HG03520 (cell line): ENCODE results near the gene PLAAT3.
"Not testable (repeated sequence)": the region's sequence is repeated elsewhere in the genome, so short reads cannot be mapped to it uniquely, and the experiment has no call there.

Source experiments
- ATAC-seq: cut with Tn5 transposase; IDR thresholded peaks from one replicate; pipeline ENCODE4 v1.9.1; 2021; ENCODE audit warnings: mild to moderate bottlenecking, moderate library complexity; ENCODE audit not compliant: unreplicated experiment

PLAAT3 gene

GRCh38 chr11:63572026-63572688, 42.1 kb downstream of the PLAAT3 start:
- ATAC-seq: no peak

- ATAC-seq: no peak
These were observed 44.7 kb downstream of the PLAAT3 start for GRCh38 chr11:63569570-63569969.

GRCh38 chr11:63567044-63567840, 47.0 kb downstream of the PLAAT3 start:
- ATAC-seq: peak; percentile 70

- no peak for ATAC-seq
These were observed 49.4 kb downstream of the PLAAT3 start for GRCh38 chr11:63564784-63565350.

GRCh38 chr11:63564056-63564774, 50.0 kb downstream of the PLAAT3 start:
- peak; percentile 52 for ATAC-seq

- no peak for ATAC-seq
These were observed 50.8 kb downstream of the PLAAT3 start, which contains the start of gene PLAAT2 for GRCh38 chr11:63563201-63564055. TSS of gene PLAAT2 (minus strand) at chr11:63563379. CDS start at chr11:63563324, 55 bp downstream.

- no peak for ATAC-seq
These were observed 53.6 kb downstream of the PLAAT3 start for GRCh38 chr11:63560506-63561180.

GRCh38 chr11:63558459-63559157, 55.6 kb downstream of the PLAAT3 start:
- no peak for ATAC-seq

- ATAC-seq: no peak
These were observed 56.7 kb downstream of the PLAAT3 start for GRCh38 chr11:63557570-63557969.

GRCh38 chr11:63556404-63557013, 57.7 kb downstream of the PLAAT3 start:
- ATAC-seq: no peak

GRCh38 chr11:63554877-63555223, 59.4 kb downstream of the PLAAT3 start:
- ATAC-seq: no peak

GRCh38 chr11:63553759-63554158, 60.5 kb downstream of the PLAAT3 start:
- peak; percentile 67 for ATAC-seq

- ATAC-seq: no peak
These were observed 61.3 kb downstream of the PLAAT3 start for GRCh38 chr11:63552921-63553320.

- no peak for ATAC-seq
These were observed 62.4 kb downstream of the PLAAT3 start for GRCh38 chr11:63551889-63552266.

- no peak for ATAC-seq
These were observed 62.9 kb downstream of the PLAAT3 start for GRCh38 chr11:63551091-63551888.

- ATAC-seq: not testable (repeated sequence)
These were observed 64.0 kb downstream of the PLAAT3 start for GRCh38 chr11:63550156-63550700.

GRCh38 chr11:63549411-63549810, 64.8 kb downstream of the PLAAT3 start:
- ATAC-seq: no peak

- ATAC-seq: no peak
These were observed 66.1 kb downstream of the PLAAT3 start for GRCh38 chr11:63548178-63548577.
